ENCODE results near the gene PTPRT.

DNA sequence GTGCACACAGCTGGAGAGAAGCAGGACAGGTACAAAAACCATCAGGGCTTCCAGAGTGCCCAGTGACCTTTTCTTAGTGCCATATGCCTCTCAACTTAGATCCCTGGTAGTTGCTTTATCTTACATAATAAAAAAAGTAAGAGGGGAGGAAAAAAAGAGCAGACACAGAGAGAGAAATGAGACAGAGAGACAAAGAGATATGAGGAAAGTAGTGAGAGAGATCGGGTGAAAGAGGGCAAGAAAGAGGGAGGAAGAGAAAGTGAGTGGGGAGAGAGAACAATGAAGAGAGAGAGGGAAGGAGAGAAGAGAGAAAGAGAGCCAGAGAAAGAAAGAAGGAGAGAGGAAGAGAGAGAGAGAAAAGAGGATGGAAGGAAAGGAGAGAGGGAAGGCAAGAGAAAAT, 131.6 kb downstream of the PTPRT start:
- no peak for TF ChIP-seq POLR2AphosphoS5 (IDR thresholded peaks at IDR 0.05; ENCODE audit: borderline replicate concordance, low read depth, low read length)
- TF ChIP-seq EZH2 (IDR thresholded peaks at IDR 0.05) = no peak
- no peak for TF ChIP-seq FOXP2 (optimal IDR thresholded peaks at IDR 0.05; ENCODE audit: control extremely low read depth, extremely low read length, insufficient read depth)
